Sigmoid colon (tissue), 4 donors: ENCODE results near the gene TMED7.

Source experiments
- EP300 ChIP-seq, 4 donors: sonication (generic); formaldehyde crosslinking; IDR thresholded peaks; one replicate each; pipeline ENCODE4 v1.6.1; 2017; ENCODE audit warnings: antibody characterized with exemption in 4 of 4
- POLR2A ChIP-seq, 2 donors: fragments of 450-650 bp; IDR thresholded peaks; one replicate each; pipeline ENCODE4 v1.6.1; 2016; ENCODE audit warnings: antibody characterized with exemption in 2 of 2, mild to moderate bottlenecking in 2 of 2, moderate library complexity in 2 of 2
- POLR2AphosphoS5 ChIP-seq, 4 donors: sonication (generic); formaldehyde crosslinking; IDR thresholded peaks; one replicate each; pipeline ENCODE4 v1.6.1; 2017; ENCODE audit warnings: antibody characterized with exemption in 4 of 4
- TF ChIP-seq, protein P1 (sequence below), 4 experiments: fragments of 450-650 bp in 3 of 4; fragments of 200-600 bp in 1 of 4; IDR thresholded peaks; one replicate each; pipeline ENCODE4 v1.5.1; 2016 to 2019; ENCODE audit warnings: antibody characterized with exemption in 4 of 4, mild to moderate bottlenecking in 3 of 4, moderate library complexity in 2 of 4

DNA sequence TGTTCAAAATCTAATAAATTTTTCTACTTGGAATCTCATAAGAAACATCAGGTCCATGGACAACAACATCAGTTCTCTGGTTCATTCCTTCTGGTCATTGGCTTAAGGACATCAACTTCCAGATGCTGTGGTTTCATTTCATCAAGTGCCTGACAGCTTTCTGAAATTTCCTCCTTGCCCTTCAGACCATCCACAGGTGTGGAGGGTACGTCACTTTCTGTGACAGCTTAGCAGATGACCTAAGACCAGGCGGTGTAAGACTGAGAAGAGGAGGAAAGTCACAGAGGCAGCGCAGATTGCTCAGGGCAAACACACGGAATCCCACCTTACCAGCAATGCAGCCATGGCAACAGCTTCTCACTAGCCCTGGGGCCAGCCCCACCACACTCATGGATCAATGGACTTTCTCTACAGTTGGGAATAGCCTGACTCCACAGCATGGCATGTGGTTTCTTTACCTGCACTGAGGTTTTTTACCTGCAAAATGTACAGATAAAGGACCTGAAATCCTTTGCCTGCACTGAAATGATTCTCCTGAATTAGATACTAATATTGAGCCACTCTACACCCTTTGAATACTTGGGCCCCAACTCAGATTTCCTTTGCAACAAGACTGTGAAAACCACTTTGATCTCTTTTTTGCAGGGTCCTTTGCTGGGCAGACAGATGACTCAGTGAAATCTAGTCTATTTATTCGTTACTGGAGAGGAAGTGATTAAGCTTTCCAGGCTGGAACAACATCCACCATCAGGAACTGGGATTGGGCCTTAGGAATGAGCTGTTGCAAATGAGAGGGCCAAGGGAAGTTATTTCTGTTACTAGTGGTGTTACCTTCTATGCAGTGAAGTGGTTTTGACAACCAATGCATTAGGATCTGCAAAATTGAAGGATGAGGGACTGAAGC, 50.4 kb downstream of the TMED7 start:
- TF ChIP-seq, protein P1, sequence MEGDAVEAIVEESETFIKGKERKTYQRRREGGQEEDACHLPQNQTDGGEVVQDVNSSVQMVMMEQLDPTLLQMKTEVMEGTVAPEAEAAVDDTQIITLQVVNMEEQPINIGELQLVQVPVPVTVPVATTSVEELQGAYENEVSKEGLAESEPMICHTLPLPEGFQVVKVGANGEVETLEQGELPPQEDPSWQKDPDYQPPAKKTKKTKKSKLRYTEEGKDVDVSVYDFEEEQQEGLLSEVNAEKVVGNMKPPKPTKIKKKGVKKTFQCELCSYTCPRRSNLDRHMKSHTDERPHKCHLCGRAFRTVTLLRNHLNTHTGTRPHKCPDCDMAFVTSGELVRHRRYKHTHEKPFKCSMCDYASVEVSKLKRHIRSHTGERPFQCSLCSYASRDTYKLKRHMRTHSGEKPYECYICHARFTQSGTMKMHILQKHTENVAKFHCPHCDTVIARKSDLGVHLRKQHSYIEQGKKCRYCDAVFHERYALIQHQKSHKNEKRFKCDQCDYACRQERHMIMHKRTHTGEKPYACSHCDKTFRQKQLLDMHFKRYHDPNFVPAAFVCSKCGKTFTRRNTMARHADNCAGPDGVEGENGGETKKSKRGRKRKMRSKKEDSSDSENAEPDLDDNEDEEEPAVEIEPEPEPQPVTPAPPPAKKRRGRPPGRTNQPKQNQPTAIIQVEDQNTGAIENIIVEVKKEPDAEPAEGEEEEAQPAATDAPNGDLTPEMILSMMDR (IDR thresholded peaks at IDR 0.05): no peak
- no peak for TF ChIP-seq POLR2AphosphoS5 (IDR thresholded peaks at IDR 0.05)
- no peak for TF ChIP-seq POLR2A (IDR thresholded peaks at IDR 0.05)
- TF ChIP-seq EP300 (IDR thresholded peaks at IDR 0.05): no peak
